Measurements from ENCODE around the gene VEPH1.

Gene VEPH1

GRCh38 chr3:157523814-157524213 is 20.6 kb upstream of the VEPH1 start:
- POLR2A ChIA-PET = interaction anchor here (0.6 kb wide), 1 partner anchor 1212 kb away, joined by 3 read pairs; no protein-coding TSS in a partner anchor
- Histone ChIP-seq H3K4me3 (ENCODE audit: control insufficient read depth in 1 of 7, extremely low read depth in 1 of 7, insufficient read depth in 4 of 7, low read depth in 2 of 7, low read length in 6 of 7) (no peak overlapping the region), H3K9me3 (ENCODE audit: control extremely low read depth in 1 of 5, control insufficient read depth in 4 of 5, insufficient read depth in 2 of 5, low read depth in 1 of 5, low read length in 4 of 5) (peaks cover 0 to 3% (median 0%) of the 10 kb centered on the region in 5 experiments), H3K27ac (ENCODE audit: insufficient read depth in 1 of 2, low read depth in 1 of 2, low read length in 2 of 2, poor library complexity in 1 of 2, severe bottlenecking in 2 of 2) (no peak overlapping the region), H3K36me3 (ENCODE audit: control insufficient read depth in 4 of 4, insufficient read depth in 4 of 4, low read length in 3 of 4) (no peaks in the 10 kb centered on the region), H3K4me1 (ENCODE audit: control extremely low read depth in 1 of 4, control insufficient read depth in 4 of 4, insufficient read depth in 4 of 4, low read length in 3 of 4) (no peaks in the 10 kb centered on the region), H3K27me3 (replicated peaks in 2 of 5; ENCODE audit: control insufficient read depth in 4 of 5, insufficient read depth in 5 of 5, low read length in 4 of 5) (no peaks in the 10 kb centered on the region)
- no peak for DNase-seq
- CTCF ChIA-PET = interaction anchor here (3.7 kb wide), 1 partner anchor 9 kb away, joined by 20 read pairs; no protein-coding TSS in a partner anchor
- WGBS (ENCODE audit: insufficient coverage) = no CpG with 5 or more reads among the region's 1 CpG

- no peak overlapping the region for H3K27ac ChIP-seq (ENCODE audit: insufficient read depth in 1 of 2, low read depth in 1 of 2, low read length in 2 of 2, poor library complexity in 1 of 2, severe bottlenecking in 2 of 2)
- H3K36me3 ChIP-seq (ENCODE audit: control insufficient read depth in 4 of 4, insufficient read depth in 4 of 4, low read length in 3 of 4) = no peaks in the 10 kb centered on the region
- no peak overlapping the region for H3K4me3 ChIP-seq (ENCODE audit: control insufficient read depth in 1 of 7, extremely low read depth in 1 of 7, insufficient read depth in 4 of 7, low read depth in 2 of 7, low read length in 6 of 7)
- no peaks in the 10 kb centered on the region for H3K27me3 ChIP-seq (replicated peaks in 2 of 5; ENCODE audit: control insufficient read depth in 4 of 5, insufficient read depth in 5 of 5, low read length in 4 of 5)
- peaks cover 0 to 3% (median 0%) of the 10 kb centered on the region in 5 experiments for H3K9me3 ChIP-seq (ENCODE audit: control extremely low read depth in 1 of 5, control insufficient read depth in 4 of 5, insufficient read depth in 2 of 5, low read depth in 1 of 5, low read length in 4 of 5)
- ChIA-PET CTCF (interaction anchor here (0.6 to 3.7 kb wide), 3 partner anchors 10 to 557 kb away, joined by 3 to 20 read pairs (median 3); no protein-coding TSS in a partner anchor), POLR2A (no interaction called here)
- DNase-seq = no peak
- H3K4me1 ChIP-seq (ENCODE audit: control extremely low read depth in 1 of 4, control insufficient read depth in 4 of 4, insufficient read depth in 4 of 4, low read length in 3 of 4) = no peaks in the 10 kb centered on the region
These were observed 19.4 kb upstream of the VEPH1 start for GRCh38 chr3:157522648-157523047.

- no peak for DNase-seq
- ChIA-PET POLR2A (no interaction called here), CTCF (interaction anchor here (1.0 to 3.7 kb wide), 2 partner anchors 9 to 12 kb away, joined by 3 to 20 read pairs; no protein-coding TSS in a partner anchor)
- H3K27ac ChIP-seq (ENCODE audit: insufficient read depth in 1 of 2, low read depth in 1 of 2, low read length in 2 of 2, poor library complexity in 1 of 2, severe bottlenecking in 2 of 2) = no peak overlapping the region
- H3K9me3 ChIP-seq (ENCODE audit: control extremely low read depth in 1 of 5, control insufficient read depth in 4 of 5, insufficient read depth in 2 of 5, low read depth in 1 of 5, low read length in 4 of 5) = peaks cover 0 to 3% (median 0%) of the 10 kb centered on the region in 5 experiments
- no peaks in the 10 kb centered on the region for H3K4me1 ChIP-seq (ENCODE audit: control extremely low read depth in 1 of 4, control insufficient read depth in 4 of 4, insufficient read depth in 4 of 4, low read length in 3 of 4)
- H3K36me3 ChIP-seq (ENCODE audit: control insufficient read depth in 4 of 4, insufficient read depth in 4 of 4, low read length in 3 of 4) = no peaks in the 10 kb centered on the region
- no peaks in the 10 kb centered on the region for H3K27me3 ChIP-seq (replicated peaks in 2 of 5; ENCODE audit: control insufficient read depth in 4 of 5, insufficient read depth in 5 of 5, low read length in 4 of 5)
- no peak overlapping the region for H3K4me3 ChIP-seq (ENCODE audit: control insufficient read depth in 1 of 7, extremely low read depth in 1 of 7, insufficient read depth in 4 of 7, low read depth in 2 of 7, low read length in 6 of 7)
These were observed 17.4 kb upstream of the VEPH1 start for GRCh38 chr3:157520485-157521150.

- no CpG with 5 or more reads among the region's 1 CpG for WGBS (ENCODE audit: insufficient coverage)
These were observed 15.7 kb upstream of the VEPH1 start for GRCh38 chr3:157518881-157519280.

GRCh38 chr3:157516928-157517327 is 13.7 kb upstream of the VEPH1 start:
- no peaks in the 10 kb centered on the region for H3K4me1 ChIP-seq (ENCODE audit: control extremely low read depth in 1 of 4, control insufficient read depth in 4 of 4, insufficient read depth in 4 of 4, low read length in 3 of 4)
- H3K36me3 ChIP-seq (ENCODE audit: control insufficient read depth in 4 of 4, insufficient read depth in 4 of 4, low read length in 3 of 4) = no peaks in the 10 kb centered on the region
- H3K9me3 ChIP-seq (ENCODE audit: control extremely low read depth in 1 of 5, control insufficient read depth in 4 of 5, insufficient read depth in 2 of 5, low read depth in 1 of 5, low read length in 4 of 5) = peaks cover 0 to 3% (median 0%) of the 10 kb centered on the region in 5 experiments
- ChIA-PET POLR2A (no interaction called here), CTCF (no interaction called here)
- no peak for DNase-seq
- no peak overlapping the region for H3K4me3 ChIP-seq (ENCODE audit: control insufficient read depth in 1 of 7, extremely low read depth in 1 of 7, insufficient read depth in 4 of 7, low read depth in 2 of 7, low read length in 6 of 7)
- no peaks in the 10 kb centered on the region for H3K27me3 ChIP-seq (replicated peaks in 2 of 5; ENCODE audit: control insufficient read depth in 4 of 5, insufficient read depth in 5 of 5, low read length in 4 of 5)
- no peak overlapping the region for H3K27ac ChIP-seq (ENCODE audit: insufficient read depth in 1 of 2, low read depth in 1 of 2, low read length in 2 of 2, poor library complexity in 1 of 2, severe bottlenecking in 2 of 2)

More at GRCh38 chr3:157518881-157519280, 15.7 kb upstream of the VEPH1 start:
- H3K4me3 ChIP-seq (ENCODE audit: control insufficient read depth in 1 of 7, extremely low read depth in 1 of 7, insufficient read depth in 4 of 7, low read depth in 2 of 7, low read length in 6 of 7) = no peak overlapping the region
- CTCF ChIA-PET = no interaction called here
- H3K27ac ChIP-seq (ENCODE audit: insufficient read depth in 1 of 2, low read depth in 1 of 2, low read length in 2 of 2, poor library complexity in 1 of 2, severe bottlenecking in 2 of 2) = no peak overlapping the region
- no peaks in the 10 kb centered on the region for H3K27me3 ChIP-seq (replicated peaks in 2 of 5; ENCODE audit: control insufficient read depth in 4 of 5, insufficient read depth in 5 of 5, low read length in 4 of 5)
- peaks cover 0 to 3% (median 0%) of the 10 kb centered on the region in 5 experiments for H3K9me3 ChIP-seq (ENCODE audit: control extremely low read depth in 1 of 5, control insufficient read depth in 4 of 5, insufficient read depth in 2 of 5, low read depth in 1 of 5, low read length in 4 of 5)
- DNase-seq = no peak
- no peaks in the 10 kb centered on the region for H3K4me1 ChIP-seq (ENCODE audit: control extremely low read depth in 1 of 4, control insufficient read depth in 4 of 4, insufficient read depth in 4 of 4, low read length in 3 of 4)
- POLR2A ChIA-PET = no interaction called here
- no peaks in the 10 kb centered on the region for H3K36me3 ChIP-seq (ENCODE audit: control insufficient read depth in 4 of 4, insufficient read depth in 4 of 4, low read length in 3 of 4)

GRCh38 chr3:157515398-157515797 is 12.2 kb upstream of the VEPH1 start:
- ChIA-PET POLR2A (no interaction called here), CTCF (no interaction called here)
- DNase-seq = no peak
- H3K27ac ChIP-seq (ENCODE audit: insufficient read depth in 1 of 2, low read depth in 1 of 2, low read length in 2 of 2, poor library complexity in 1 of 2, severe bottlenecking in 2 of 2) = no peak overlapping the region
- H3K9me3 ChIP-seq (ENCODE audit: control extremely low read depth in 1 of 5, control insufficient read depth in 4 of 5, insufficient read depth in 2 of 5, low read depth in 1 of 5, low read length in 4 of 5) = peaks cover 0 to 3% (median 0%) of the 10 kb centered on the region in 5 experiments
- H3K4me1 ChIP-seq (ENCODE audit: control extremely low read depth in 1 of 4, control insufficient read depth in 4 of 4, insufficient read depth in 4 of 4, low read length in 3 of 4) = no peaks in the 10 kb centered on the region
- H3K36me3 ChIP-seq (ENCODE audit: control insufficient read depth in 4 of 4, insufficient read depth in 4 of 4, low read length in 3 of 4) = no peaks in the 10 kb centered on the region
- WGBS (ENCODE audit: insufficient coverage) = 100% methylated on average over 2 of the region's 5 CpGs
- no peak overlapping the region for H3K4me3 ChIP-seq (ENCODE audit: control insufficient read depth in 1 of 7, extremely low read depth in 1 of 7, insufficient read depth in 4 of 7, low read depth in 2 of 7, low read length in 6 of 7)
- no peaks in the 10 kb centered on the region for H3K27me3 ChIP-seq (replicated peaks in 2 of 5; ENCODE audit: control insufficient read depth in 4 of 5, insufficient read depth in 5 of 5, low read length in 4 of 5)

GRCh38 chr3:157514371-157514895 is 11.2 kb upstream of the VEPH1 start:
- WGBS (ENCODE audit: insufficient coverage) = 100% methylated on average over 1 of the region's 4 CpGs
- peaks cover 0 to 2% (median 0%) of the 10 kb centered on the region in 5 experiments for H3K9me3 ChIP-seq (ENCODE audit: control extremely low read depth in 1 of 5, control insufficient read depth in 4 of 5, insufficient read depth in 2 of 5, low read depth in 1 of 5, low read length in 4 of 5)
- DNase-seq = no peak
- H3K27me3 ChIP-seq (replicated peaks in 2 of 5; ENCODE audit: control insufficient read depth in 4 of 5, insufficient read depth in 5 of 5, low read length in 4 of 5) = no peaks in the 10 kb centered on the region
- CTCF ChIA-PET = no interaction called here
- POLR2A ChIA-PET = no interaction called here
- no peaks in the 10 kb centered on the region for H3K4me1 ChIP-seq (ENCODE audit: control extremely low read depth in 1 of 4, control insufficient read depth in 4 of 4, insufficient read depth in 4 of 4, low read length in 3 of 4)
- H3K36me3 ChIP-seq (ENCODE audit: control insufficient read depth in 4 of 4, insufficient read depth in 4 of 4, low read length in 3 of 4) = no peaks in the 10 kb centered on the region
- H3K4me3 ChIP-seq (ENCODE audit: control insufficient read depth in 1 of 7, extremely low read depth in 1 of 7, insufficient read depth in 4 of 7, low read depth in 2 of 7, low read length in 6 of 7) = no peak overlapping the region
- no peak overlapping the region for H3K27ac ChIP-seq (ENCODE audit: insufficient read depth in 1 of 2, low read depth in 1 of 2, low read length in 2 of 2, poor library complexity in 1 of 2, severe bottlenecking in 2 of 2)
